Measurements from ENCODE around the gene ITIH2.

Gene ITIH2

DNA sequence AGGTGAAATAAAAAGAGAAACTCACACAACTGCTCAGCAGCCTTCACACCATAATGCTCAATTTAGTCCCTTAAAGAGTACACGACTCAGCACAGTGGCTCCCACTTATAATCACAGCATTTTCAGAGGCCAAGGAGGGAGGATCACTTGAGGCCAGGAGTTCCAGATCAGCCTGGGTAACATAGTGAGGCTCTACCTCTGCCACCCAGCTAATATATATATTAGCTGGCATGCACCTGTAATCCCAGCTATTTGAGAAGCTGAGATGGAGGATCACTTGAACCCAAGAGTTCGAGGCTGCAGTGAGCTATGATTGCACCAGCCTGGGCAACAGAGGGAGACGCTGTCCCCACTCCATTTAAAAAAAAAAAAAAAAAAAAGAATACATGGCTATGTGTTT lies 2.2 kb downstream of the ITIH2 start:
- DNase-seq (ENCODE audit: low read depth in 1 of 2, low spot score in 1 of 2) = no peak
- Histone ChIP-seq H3K27me3 (ENCODE audit: insufficient read depth, poor library complexity, severe bottlenecking) (no peaks in the 10 kb centered on the region), H3K27ac (replicated peaks) (no peak overlapping the region), H3K4me3 (replicated peaks; ENCODE audit: insufficient read depth, low read length) (no peak overlapping the region)
- TF ChIP-seq, protein P1, sequence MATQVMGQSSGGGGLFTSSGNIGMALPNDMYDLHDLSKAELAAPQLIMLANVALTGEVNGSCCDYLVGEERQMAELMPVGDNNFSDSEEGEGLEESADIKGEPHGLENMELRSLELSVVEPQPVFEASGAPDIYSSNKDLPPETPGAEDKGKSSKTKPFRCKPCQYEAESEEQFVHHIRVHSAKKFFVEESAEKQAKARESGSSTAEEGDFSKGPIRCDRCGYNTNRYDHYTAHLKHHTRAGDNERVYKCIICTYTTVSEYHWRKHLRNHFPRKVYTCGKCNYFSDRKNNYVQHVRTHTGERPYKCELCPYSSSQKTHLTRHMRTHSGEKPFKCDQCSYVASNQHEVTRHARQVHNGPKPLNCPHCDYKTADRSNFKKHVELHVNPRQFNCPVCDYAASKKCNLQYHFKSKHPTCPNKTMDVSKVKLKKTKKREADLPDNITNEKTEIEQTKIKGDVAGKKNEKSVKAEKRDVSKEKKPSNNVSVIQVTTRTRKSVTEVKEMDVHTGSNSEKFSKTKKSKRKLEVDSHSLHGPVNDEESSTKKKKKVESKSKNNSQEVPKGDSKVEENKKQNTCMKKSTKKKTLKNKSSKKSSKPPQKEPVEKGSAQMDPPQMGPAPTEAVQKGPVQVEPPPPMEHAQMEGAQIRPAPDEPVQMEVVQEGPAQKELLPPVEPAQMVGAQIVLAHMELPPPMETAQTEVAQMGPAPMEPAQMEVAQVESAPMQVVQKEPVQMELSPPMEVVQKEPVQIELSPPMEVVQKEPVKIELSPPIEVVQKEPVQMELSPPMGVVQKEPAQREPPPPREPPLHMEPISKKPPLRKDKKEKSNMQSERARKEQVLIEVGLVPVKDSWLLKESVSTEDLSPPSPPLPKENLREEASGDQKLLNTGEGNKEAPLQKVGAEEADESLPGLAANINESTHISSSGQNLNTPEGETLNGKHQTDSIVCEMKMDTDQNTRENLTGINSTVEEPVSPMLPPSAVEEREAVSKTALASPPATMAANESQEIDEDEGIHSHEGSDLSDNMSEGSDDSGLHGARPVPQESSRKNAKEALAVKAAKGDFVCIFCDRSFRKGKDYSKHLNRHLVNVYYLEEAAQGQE (IDR thresholded peaks at IDR 0.05; ENCODE audit: insufficient replicate concordance, low read depth) = no peak
- no peak for TF ChIP-seq SPI1 (IDR thresholded peaks at IDR 0.05; ENCODE audit: borderline replicate concordance, low read depth)
- TF ChIP-seq, protein P2, sequence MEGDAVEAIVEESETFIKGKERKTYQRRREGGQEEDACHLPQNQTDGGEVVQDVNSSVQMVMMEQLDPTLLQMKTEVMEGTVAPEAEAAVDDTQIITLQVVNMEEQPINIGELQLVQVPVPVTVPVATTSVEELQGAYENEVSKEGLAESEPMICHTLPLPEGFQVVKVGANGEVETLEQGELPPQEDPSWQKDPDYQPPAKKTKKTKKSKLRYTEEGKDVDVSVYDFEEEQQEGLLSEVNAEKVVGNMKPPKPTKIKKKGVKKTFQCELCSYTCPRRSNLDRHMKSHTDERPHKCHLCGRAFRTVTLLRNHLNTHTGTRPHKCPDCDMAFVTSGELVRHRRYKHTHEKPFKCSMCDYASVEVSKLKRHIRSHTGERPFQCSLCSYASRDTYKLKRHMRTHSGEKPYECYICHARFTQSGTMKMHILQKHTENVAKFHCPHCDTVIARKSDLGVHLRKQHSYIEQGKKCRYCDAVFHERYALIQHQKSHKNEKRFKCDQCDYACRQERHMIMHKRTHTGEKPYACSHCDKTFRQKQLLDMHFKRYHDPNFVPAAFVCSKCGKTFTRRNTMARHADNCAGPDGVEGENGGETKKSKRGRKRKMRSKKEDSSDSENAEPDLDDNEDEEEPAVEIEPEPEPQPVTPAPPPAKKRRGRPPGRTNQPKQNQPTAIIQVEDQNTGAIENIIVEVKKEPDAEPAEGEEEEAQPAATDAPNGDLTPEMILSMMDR (IDR thresholded peaks at IDR 0.05; ENCODE audit: insufficient read depth, low read length) = no peak
- no peak for TF ChIP-seq POLR2AphosphoS5 (IDR thresholded peaks at IDR 0.05; ENCODE audit: low read depth)
- TF ChIP-seq GABPA (IDR thresholded peaks at IDR 0.05; ENCODE audit: low read depth) = no peak

DNA sequence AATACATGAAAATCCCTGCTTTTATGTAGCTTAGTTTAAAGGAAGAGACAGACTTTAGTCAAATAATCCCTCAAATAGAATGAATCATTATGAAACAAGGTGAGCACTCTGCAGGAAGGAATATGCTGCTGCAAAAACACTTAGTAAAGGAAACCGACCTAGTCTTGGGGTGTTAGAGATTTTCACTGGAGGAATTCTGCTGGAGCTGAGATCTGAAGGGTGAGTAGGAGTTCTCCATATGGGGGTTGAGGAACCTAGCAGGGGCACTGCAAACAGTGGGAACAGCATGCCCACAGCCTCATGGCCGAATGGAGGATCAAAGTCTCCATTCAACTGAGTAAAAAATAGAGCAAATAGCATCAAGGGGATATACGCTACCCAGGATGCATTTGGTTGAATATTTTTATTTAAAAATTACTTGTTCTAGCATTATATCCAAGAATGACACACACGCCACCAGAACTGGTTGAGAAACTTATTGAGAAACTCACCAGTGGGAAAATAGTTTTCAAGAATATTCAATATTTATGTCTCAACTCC lies 3.5 kb downstream of the ITIH2 start:
- no peaks in the 10 kb centered on the region for H3K27me3 ChIP-seq (ENCODE audit: insufficient read depth, poor library complexity, severe bottlenecking)
- H3K27ac ChIP-seq (replicated peaks) = no peak overlapping the region
- H3K4me3 ChIP-seq (replicated peaks; ENCODE audit: insufficient read depth, low read length) = no peak overlapping the region
- TF ChIP-seq POLR2AphosphoS5 (IDR thresholded peaks at IDR 0.05; ENCODE audit: low read depth) = no peak
- TF ChIP-seq, protein P2 (IDR thresholded peaks at IDR 0.05; ENCODE audit: insufficient read depth, low read length) = no peak
- no peak for DNase-seq (ENCODE audit: low read depth in 1 of 2, low spot score in 1 of 2)

DNA sequence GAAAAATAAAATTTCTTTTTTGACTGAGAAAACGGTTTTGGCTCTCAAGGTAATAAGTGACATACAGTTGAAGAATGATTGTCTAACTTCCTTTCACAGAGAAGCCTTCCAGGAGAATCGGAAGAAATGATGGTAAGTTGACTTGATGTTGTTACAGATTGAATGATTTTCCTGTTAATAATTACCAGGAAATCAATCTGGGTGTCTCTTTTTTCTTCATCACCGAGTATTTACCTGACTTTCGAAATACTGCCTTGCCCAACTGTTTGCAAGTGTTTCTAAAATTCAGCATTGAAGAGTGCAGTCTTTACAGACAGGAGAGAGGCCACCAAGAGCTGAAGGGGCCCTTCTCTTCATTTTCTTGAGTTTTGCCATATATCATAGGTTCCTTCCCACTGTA lies 4.0 kb downstream of the ITIH2 start:
- no peak for TF ChIP-seq SPI1 (IDR thresholded peaks at IDR 0.05; ENCODE audit: borderline replicate concordance, low read depth)
- TF ChIP-seq, protein P1 (IDR thresholded peaks at IDR 0.05; ENCODE audit: insufficient replicate concordance, low read depth) = no peak
- TF ChIP-seq POLR2AphosphoS5 (IDR thresholded peaks at IDR 0.05; ENCODE audit: low read depth) = no peak
- TF ChIP-seq, protein P2 (IDR thresholded peaks at IDR 0.05; ENCODE audit: insufficient read depth, low read length) = no peak
- TF ChIP-seq GABPA (IDR thresholded peaks at IDR 0.05; ENCODE audit: low read depth) = no peak
- no peaks in the 10 kb centered on the region for H3K27me3 ChIP-seq (ENCODE audit: insufficient read depth, poor library complexity, severe bottlenecking)
- no peak overlapping the region for H3K4me3 ChIP-seq (replicated peaks; ENCODE audit: insufficient read depth, low read length)
- no peak for DNase-seq (ENCODE audit: low read depth in 1 of 2, low spot score in 1 of 2)
- H3K27ac ChIP-seq (replicated peaks) = no peak overlapping the region
